GM08714 (cell line): ENCODE results near the gene HAUS7.

Experiments used
- H3K4me3 ChIP-seq: fragments of 200-500 bp; sonication (Bioruptor generic); 2 replicates; pipeline ENCODE4 v1.5.1; 2014; ENCODE audit warnings: mild to moderate bottlenecking, low read length, inconsistent platforms
- ZNF274 ChIP-seq: IDR thresholded peaks from 2 replicates; pipeline ENCODE4 v1.6.1; 2012; ENCODE audit warnings: mild to moderate bottlenecking, low read depth, low read length

Gene HAUS7

DNA sequence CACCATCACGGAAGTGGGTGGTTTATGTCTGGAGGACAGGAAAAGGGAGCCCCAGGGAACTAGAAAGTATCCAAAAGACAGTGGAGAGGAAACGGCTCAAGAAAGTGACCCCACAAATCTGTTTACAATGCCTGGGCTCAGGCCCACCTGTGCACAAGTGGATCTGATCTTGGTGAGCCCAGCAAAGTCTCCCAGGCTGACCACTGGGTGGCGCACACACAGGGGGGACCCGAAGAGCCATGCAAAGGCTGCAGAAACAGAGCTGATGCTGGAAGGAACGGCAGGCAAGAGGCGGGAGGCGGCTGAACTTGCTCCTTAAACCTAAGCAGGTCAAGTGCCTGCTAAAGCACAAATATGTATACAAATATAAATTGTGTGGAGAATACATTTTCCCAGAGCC, 9.6 kb downstream of the HAUS7 start:
- TF ChIP-seq ZNF274, result no peak
- H3K4me3 ChIP-seq, result no peak overlapping the region

GRCh38 chrX:153459986-153460385, 10.4 kb downstream of the HAUS7 start:
- no peak overlapping the region for H3K4me3 ChIP-seq
- no peak for TF ChIP-seq ZNF274

GRCh38 chrX:153458476-153458875, 11.9 kb downstream of the HAUS7 start:
- H3K4me3 ChIP-seq, result no peak overlapping the region
- no peak for TF ChIP-seq ZNF274

DNA sequence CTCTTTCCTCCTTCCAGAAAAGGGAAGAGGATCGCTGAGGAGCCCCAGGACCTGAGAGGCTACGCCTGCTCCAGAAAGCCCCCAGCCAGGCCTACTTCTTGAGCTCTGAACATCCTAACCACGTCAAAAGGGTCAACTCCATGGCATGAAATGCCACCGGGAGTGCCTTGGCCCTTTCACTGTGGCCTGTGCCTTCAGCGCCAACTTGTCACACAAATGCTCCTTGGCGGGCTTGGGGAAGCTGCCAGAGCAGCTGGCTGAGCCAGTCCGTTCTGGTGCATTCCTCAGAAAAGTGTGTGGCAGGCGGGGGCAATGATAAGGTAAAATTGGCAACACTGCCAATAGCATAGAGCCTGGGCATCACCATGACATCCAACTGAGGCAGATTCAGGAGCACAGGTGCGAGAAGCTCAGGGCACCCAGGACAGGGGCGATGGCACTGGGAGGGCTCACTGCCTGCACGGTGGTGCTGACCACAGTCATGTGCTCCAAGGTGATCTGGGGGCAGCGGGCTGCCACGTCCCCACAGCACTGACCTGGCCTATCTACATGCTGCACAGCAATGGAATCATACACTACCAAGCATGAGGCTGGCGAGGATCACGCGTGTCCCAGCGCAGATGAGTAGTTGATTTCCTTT, 12.4 kb downstream of the HAUS7 start:
- H3K4me3 ChIP-seq, result no peak overlapping the region
- no peak for TF ChIP-seq ZNF274

DNA sequence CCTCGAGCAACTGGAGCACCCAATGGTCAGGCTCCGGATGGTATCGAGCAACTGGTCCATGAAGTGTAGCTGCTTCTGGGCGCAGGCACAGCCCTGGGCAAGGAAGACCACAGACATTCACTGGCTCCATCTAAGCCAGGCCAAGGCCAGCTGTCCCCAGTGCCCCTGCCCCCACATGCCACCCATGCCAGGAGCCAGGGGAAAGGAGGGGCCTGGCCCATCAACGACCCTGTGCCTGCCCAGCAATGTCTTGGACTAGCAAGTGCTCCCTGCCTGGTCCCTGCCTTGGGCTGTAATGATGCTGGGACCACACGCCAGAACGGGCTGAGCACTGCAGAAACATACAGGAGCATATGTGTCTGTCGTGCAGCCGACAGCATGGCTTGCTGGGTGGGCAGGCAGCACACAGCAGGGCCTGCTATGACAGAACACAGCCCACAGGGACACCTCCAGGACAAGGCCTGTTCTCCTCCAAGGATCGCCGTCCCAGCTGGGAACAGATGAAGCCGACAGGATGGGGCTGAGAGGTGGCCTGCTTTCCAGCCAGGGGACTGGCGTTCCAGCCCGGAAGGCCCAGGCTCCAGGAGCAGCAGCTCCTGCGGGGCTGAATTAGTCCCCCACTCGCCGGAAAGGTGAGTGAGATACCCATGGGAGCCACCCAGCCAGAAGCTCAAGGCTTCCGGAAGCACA, 13.1 kb downstream of the HAUS7 start:
- no peak overlapping the region for H3K4me3 ChIP-seq
- TF ChIP-seq ZNF274, result no peak

DNA sequence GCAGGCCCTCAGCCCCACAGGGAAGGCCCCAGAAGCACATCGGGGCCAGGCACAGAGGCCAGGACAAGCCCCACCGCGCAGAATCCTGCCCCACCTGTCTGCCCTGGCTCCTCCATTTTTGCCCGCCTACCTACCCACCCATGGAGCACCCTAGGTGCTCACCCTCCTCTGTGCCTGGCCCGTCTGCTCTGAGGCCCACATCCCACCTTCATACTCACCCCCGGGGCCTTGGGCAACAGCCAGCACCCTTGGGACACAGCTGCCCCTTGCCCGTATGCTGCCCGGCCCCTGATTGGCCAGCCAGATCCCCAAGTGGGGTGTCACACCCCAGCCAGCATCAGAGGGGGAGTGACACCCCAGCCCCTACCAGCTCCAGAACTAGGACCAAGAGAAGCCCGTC, 13.7 kb downstream of the HAUS7 start:
- H3K4me3 ChIP-seq, result no peak overlapping the region
- no peak for TF ChIP-seq ZNF274

- TF ChIP-seq ZNF274, result no peak
- H3K4me3 ChIP-seq, result no peak overlapping the region
These were observed 14.2 kb downstream of the HAUS7 start for GRCh38 chrX:153456161-153456560.

DNA sequence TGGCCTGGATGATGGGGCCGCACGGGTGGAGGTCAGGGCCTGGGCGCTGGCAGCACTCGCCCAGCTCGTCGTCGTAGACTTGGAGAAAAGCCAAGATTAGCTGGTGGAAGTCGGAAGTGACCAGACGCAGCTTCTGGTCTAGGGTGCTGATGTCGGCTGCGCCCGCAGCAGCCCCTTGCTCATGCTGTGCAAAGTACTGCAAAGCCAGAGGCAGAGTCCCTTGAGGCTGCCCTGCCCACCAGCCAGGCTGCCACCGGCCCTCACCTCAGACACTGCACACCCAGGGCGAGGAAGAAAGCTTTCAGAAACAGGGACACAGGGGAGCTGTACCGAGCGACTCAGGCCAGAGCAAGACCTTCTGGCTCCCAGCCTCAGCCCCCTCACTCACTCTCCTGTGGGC, 14.8 kb downstream of the HAUS7 start:
- H3K4me3 ChIP-seq, result no peak overlapping the region
- no peak for TF ChIP-seq ZNF274

DNA sequence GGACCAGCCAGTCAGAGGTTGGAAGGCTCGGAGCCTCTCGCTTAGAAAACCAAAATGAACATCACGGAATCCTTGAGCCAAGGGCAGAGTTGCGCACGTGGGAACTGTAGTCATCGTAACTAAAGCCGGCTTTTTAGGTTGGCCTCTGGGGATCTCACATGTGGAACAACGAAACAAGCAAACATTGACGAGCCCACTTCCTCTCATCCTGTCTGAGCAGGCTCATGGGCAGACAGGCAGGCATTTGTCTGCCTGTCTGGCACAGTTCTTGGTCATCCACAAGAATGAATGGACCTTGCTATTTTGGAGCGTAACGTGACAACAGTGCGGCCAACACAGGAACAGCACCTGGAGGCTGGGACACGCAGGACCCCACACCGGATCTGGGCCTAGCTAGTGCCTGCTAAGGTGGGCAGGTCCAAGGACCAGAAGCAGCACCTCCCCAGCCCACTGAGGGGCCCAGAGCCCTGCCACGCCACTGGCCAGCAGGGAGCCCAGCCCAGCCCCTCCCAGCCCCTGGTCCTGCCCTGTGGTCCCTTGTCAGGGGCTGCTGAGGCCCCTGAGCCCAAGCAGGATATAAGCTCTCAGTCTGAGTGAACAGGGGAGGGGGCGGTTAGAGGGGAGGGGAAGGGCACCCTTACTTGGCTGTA, 15.3 kb downstream of the HAUS7 start:
- TF ChIP-seq ZNF274, result no peak
- H3K4me3 ChIP-seq, result no peak overlapping the region

GRCh38 chrX:153450949-153451277, 19.5 kb downstream of the HAUS7 start:
- no peak for TF ChIP-seq ZNF274
- H3K4me3 ChIP-seq, result no peak overlapping the region

- TF ChIP-seq ZNF274, result no peak
These were observed 20.0 kb downstream of the HAUS7 start for GRCh38 chrX:153450114-153450948.

GRCh38 chrX:153449368-153450113, 20.8 kb downstream of the HAUS7 start:
- no peak overlapping the region for H3K4me3 ChIP-seq
- TF ChIP-seq ZNF274, result no peak

More at GRCh38 chrX:153450114-153450948, 20.0 kb downstream of the HAUS7 start:
- no peak overlapping the region for H3K4me3 ChIP-seq

GRCh38 chrX:153448556-153449367, 21.6 kb downstream of the HAUS7 start:
- no peak overlapping the region for H3K4me3 ChIP-seq
- TF ChIP-seq ZNF274, result no peak
